ENCODE data around the gene PTH1R. TPM values are rescaled to one million over a fixed set of nuclear protein-coding genes. Genes with fewer than 3 reads are reported as not detected.
A peak's percentile ranks its signal among the peaks of the same experiment; 100 is the strongest.

PTH1R gene
- total RNA-seq, 1 donor from 2014 or later: not detected

GRCh38 chr3:46844881-46845312 is 32.6 kb upstream of the PTH1R start:
- H3K27ac Mint-ChIP-seq: peak overlapping the region; percentile 79
- Histone ChIP-seq H3K27ac (no peak overlapping the region), H3K4me3 (peak overlapping the region; percentile 25), H3F3A (ENCODE audit: low read depth) (peaks cover 7% of the 10 kb centered on the region), H3K36me3 (no peaks in the 10 kb centered on the region), H3K9ac (no peak overlapping the region), H2AFZ (replicated peaks) (peak overlapping the region; percentile 78), H3K4me1 (peaks cover 4% of the 10 kb centered on the region), H3K9me3 (ENCODE audit: low read depth) (peaks cover 18% of the 10 kb centered on the region), H3K79me2 (ENCODE audit: low read depth) (no peaks in the 10 kb centered on the region), H3K4me2 (peak overlapping the region; percentile 57), H4K20me1 (ENCODE audit: low read depth) (no peaks in the 10 kb centered on the region), H3K27me3 (no peaks in the 10 kb centered on the region)
- DNase-seq (ENCODE audit: low spot score): peak; percentile 44
- H3K4me1 Mint-ChIP-seq: peaks cover 23% of the 10 kb centered on the region
- H3K9me3 Mint-ChIP-seq: peaks cover 18% of the 10 kb centered on the region
- H3K36me3 Mint-ChIP-seq: no peaks in the 10 kb centered on the region
- no peak overlapping the region for H3K4me3 Mint-ChIP-seq
- TF ChIP-seq CTCF (IDR thresholded peaks at IDR 0.05) (no peak), EZH2 (IDR thresholded peaks at IDR 0.05) (no peak), EZH2phosphoT487 (IDR thresholded peaks at IDR 0.05) (no peak)
- H3K27me3 Mint-ChIP-seq (ENCODE audit: insufficient read depth, low read depth): no peaks in the 10 kb centered on the region

DNA sequence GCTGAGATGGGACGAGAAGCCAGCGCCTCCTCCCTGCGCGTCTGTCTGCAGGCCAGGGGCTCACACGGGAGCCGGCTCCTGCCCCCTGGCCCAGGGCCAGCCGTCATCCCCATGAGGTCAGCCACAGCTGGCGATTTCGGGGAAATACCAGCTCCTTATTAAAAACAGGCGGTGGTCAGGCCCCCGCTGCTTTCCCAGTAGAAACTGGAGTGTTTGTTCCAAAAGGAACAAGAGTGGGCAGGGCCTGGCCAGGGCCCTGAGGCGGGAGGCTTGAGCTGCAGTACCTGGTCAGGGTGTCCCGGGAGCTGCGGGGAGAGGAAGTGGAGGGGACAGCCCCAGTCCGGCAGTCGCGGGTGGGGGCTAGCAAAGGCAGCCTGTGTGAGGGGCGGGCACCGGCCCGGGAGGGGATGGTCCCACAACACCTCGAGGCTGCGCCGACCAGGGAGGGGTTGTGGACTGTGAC is 32.1 kb upstream of the PTH1R start:
- DNase-seq (ENCODE audit: low spot score): peak; percentile 53
- Histone ChIP-seq H2AFZ (replicated peaks) (peak overlapping the region; percentile 78), H3K4me1 (peaks cover 4% of the 10 kb centered on the region), H4K20me1 (ENCODE audit: low read depth) (no peaks in the 10 kb centered on the region), H3K9ac (no peak overlapping the region), H3K9me3 (ENCODE audit: low read depth) (peaks cover 18% of the 10 kb centered on the region), H3K27ac (no peak overlapping the region), H3K27me3 (no peaks in the 10 kb centered on the region), H3K4me3 (peak overlapping the region; percentile 25), H3K79me2 (ENCODE audit: low read depth) (no peaks in the 10 kb centered on the region), H3K36me3 (no peaks in the 10 kb centered on the region), H3K4me2 (peak overlapping the region; percentile 57), H3F3A (ENCODE audit: low read depth) (peaks cover 7% of the 10 kb centered on the region)
- no peak overlapping the region for H3K27ac Mint-ChIP-seq
- H3K9me3 Mint-ChIP-seq: peaks cover 13% of the 10 kb centered on the region
- TF ChIP-seq EZH2 (IDR thresholded peaks at IDR 0.05) (no peak), EZH2phosphoT487 (IDR thresholded peaks at IDR 0.05) (no peak), CTCF (IDR thresholded peaks at IDR 0.05) (no peak)
- H3K36me3 Mint-ChIP-seq: no peaks in the 10 kb centered on the region
- no peak overlapping the region for H3K4me3 Mint-ChIP-seq
- H3K27me3 Mint-ChIP-seq (ENCODE audit: insufficient read depth, low read depth): peaks cover 5% of the 10 kb centered on the region
- peaks cover 23% of the 10 kb centered on the region for H3K4me1 Mint-ChIP-seq

- H3F3A ChIP-seq (ENCODE audit: low read depth): peaks cover 7% of the 10 kb centered on the region
- no peaks in the 10 kb centered on the region for H3K79me2 ChIP-seq (ENCODE audit: low read depth)
- no peaks in the 10 kb centered on the region for H4K20me1 ChIP-seq (ENCODE audit: low read depth)
- H3K9ac ChIP-seq: no peak overlapping the region
- no peak for TF ChIP-seq EZH2phosphoT487 (IDR thresholded peaks at IDR 0.05)
- TF ChIP-seq CTCF (IDR thresholded peaks at IDR 0.05): peak; percentile 53
- no peaks in the 10 kb centered on the region for H3K27me3 ChIP-seq
- peaks cover 6% of the 10 kb centered on the region for H3K27me3 Mint-ChIP-seq (ENCODE audit: insufficient read depth, low read depth)
- H3K27ac ChIP-seq: no peak overlapping the region
- peaks cover 4% of the 10 kb centered on the region for H3K4me1 ChIP-seq
- peaks cover 23% of the 10 kb centered on the region for H3K4me1 Mint-ChIP-seq
- peaks cover 8% of the 10 kb centered on the region for H3K9me3 Mint-ChIP-seq
- no peak overlapping the region for H3K4me3 Mint-ChIP-seq
- no peak overlapping the region for H3K27ac Mint-ChIP-seq
- no peaks in the 10 kb centered on the region for H3K36me3 ChIP-seq
- H3K4me3 ChIP-seq: peak overlapping the region; percentile 25
- H2AFZ ChIP-seq (replicated peaks): peak overlapping the region; percentile 78
- peak overlapping the region; percentile 57 for H3K4me2 ChIP-seq
- DNase-seq (ENCODE audit: low spot score): peak; percentile 81
- H3K36me3 Mint-ChIP-seq: no peaks in the 10 kb centered on the region
- peaks cover 13% of the 10 kb centered on the region for H3K9me3 ChIP-seq (ENCODE audit: low read depth)
Observed at GRCh38 chr3:46845860-46846623, 31.5 kb upstream of the PTH1R start.

Measured in neural progenitor cell (in vitro differentiated cells).